Vagina (tissue), 2 donors: ENCODE results near the gene ZNF473.
"Not testable (repeated sequence)": the region's sequence is repeated elsewhere in the genome, so short reads cannot be mapped to it uniquely, and the experiment has no call there.

Experiments
- CTCF ChIP-seq, 3 experiments: fragments of 450-650 bp in 2 of 3; fragments of 200-600 bp in 1 of 3; sonication (generic) in 1 of 3; IDR thresholded peaks; one replicate each; pipeline ENCODE4 v1.5.1; 2017 to 2019; ENCODE audit warnings: antibody characterized with exemption in 3 of 3, mild to moderate bottlenecking in 2 of 3, moderate library complexity in 2 of 3
- POLR2A ChIP-seq, 2 donors: fragments of 450-650 bp; IDR thresholded peaks; one replicate each; pipeline ENCODE4 v1.6.1; 2017; ENCODE audit warnings: antibody characterized with exemption in 2 of 2, mild to moderate bottlenecking in 2 of 2, moderate library complexity in 2 of 2

DNA sequence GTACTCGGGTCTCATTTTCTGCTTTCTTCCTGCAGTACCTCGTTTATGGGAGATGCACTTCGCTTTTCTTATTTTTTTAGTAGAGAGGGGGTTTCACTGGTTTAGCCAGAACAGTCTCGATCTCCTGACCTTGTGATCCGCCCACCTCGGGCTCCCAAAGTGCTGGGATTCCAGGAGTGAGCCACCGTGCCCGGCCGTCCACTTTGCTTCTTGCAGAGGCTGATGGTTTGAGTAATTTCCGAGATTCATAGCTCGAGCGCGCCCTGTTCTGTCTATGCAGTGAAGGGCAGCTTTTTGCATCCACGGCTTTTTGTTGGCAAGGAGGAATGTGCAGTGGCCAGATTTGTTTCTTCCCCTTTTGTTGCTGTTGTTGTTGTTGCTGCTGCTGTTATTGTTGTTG, 73.1 kb downstream of the ZNF473 start:
- TF ChIP-seq CTCF, POLR2A (IDR thresholded peaks at IDR 0.05): not testable (repeated sequence)
